Right lung (tissue), 5 donors: ENCODE results near the gene CDCA7L. TPM values are rescaled to one million over a fixed set of nuclear protein-coding genes. Genes with fewer than 3 reads are reported as not detected.
"Not testable (repeated sequence)": the region's sequence is repeated elsewhere in the genome, so short reads cannot be mapped to it uniquely, and the experiment has no call there.

Experiments
- DNase-seq, 2 donors: peaks; one replicate each; pipeline ENCODE4 v3.0.0-alpha.2; 2013
- polyA plus RNA-seq, 5 donors: library from polyadenylated mRNA; unstranded; fragments of 120-200 nt; gene quantifications; one replicate each; pipeline versions ENCODE4 v1.2.1 to v1.2.3, GENCODE V29; 2013; ENCODE audit warnings: inconsistent platforms in 1 of 5, low replicate concordance in 1 of 5; ENCODE audit not compliant: insufficient read length in 5 of 5, insufficient read depth in 1 of 5

The CDCA7L gene
- polyA plus RNA-seq, 5 donors = 41.0 to 70.0 (median 49.9) TPM

- peak; percentile 41 to 46 for DNase-seq
These were observed 864 bp downstream of the CDCA7L start for GRCh38 chr7:21944616-21945453.

- no peak for DNase-seq
These were observed 2.3 kb downstream of the CDCA7L start for GRCh38 chr7:21943436-21943835.

- no peak for DNase-seq
These were observed 2.7 kb downstream of the CDCA7L start for GRCh38 chr7:21942955-21943354.

- DNase-seq = no peak
These were observed 4.0 kb downstream of the CDCA7L start for GRCh38 chr7:21941611-21942141.

DNA sequence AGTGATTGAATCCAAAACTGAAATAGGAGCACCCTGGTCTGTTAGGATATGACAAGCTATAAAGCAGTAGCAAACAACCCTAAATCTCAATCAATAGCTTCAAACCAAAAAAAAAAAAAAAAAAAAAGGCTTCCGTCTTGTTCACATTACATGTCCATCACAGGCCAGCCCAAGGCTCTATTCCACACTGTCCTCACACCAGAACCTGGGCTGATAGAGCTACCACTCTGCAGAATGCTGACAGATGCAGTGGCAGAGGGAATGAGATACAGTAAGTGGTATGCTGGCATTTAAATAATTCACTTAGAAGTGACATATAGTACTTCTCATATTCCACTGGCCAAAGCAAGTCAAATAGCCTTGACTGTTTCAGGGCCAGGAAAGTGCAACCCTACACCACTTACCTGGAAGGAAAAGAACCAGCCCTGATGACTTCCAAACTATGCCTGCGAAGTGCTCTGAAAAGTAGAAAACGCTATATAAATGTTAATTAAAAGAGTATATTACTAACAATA is 5.8 kb downstream of the CDCA7L start:
- no peak for DNase-seq

DNA sequence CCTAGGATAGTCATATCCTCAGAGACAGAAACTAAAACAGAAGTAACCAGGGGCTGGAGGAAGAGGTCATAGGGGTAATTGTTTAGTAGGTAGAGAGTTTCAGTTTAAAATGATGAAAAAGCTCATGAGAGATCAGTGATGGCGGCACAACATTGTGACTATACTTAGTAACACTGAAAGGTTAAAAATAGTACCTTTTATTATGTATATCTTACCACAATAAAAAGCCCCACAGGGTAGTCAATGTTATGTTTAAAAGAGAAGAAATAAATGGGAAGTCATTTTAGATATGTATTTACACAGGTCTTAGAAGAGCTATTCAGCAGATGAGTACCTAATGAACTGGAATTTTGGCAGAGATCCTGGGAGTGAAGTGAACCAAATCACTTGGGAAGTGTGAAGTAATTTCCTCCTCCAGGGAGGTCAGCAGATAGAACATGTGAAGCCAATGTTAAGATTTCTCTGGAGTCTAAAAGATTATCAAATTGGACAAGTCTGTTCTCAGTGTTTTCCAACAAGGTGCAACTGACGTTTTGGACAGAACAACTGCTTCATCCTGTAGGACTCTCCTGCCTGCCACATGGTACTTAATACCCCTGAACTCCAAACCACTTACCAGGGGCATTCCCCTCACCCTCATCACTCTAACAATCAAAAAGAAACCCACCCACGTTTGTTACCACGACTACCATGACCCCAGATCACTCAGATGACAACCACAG is 6.4 kb downstream of the CDCA7L start:
- DNase-seq = peak in 1 of 2 donors; percentile 59

DNA sequence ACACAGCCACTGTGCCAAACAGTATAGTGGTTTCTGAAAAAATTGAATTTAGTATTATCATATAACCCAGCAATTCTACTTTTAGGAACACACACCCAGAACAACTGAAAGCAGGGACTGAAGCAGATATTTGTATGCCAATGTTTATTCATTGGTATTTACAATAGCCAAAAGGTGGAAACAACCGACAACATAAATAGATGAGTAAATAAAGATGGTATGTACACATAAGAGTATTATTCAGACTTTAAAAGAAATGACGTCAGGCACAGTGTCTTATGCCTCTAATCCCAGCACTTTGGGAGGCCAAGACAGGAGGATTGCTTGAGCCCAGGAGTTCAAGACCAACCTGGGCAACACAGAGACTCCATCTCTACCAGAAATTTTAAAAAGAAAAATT is 7.2 kb downstream of the CDCA7L start:
- DNase-seq = no peak

DNA sequence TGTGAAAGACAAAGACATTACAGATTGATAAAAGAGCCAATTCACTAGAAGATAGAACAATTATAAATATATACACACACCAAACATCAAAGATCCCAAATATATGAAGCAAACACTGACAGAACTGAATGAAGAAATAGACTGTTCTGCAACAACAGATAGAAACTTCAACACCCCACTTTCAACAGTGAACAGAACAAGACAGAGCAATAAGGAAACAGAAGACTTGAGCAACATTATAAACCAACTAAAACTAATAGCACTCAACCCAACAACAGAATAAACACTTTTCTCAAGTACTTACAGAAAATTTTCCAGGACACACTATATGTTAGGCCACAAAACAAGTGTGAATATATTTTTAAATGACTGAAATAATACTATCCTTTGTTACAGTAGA is 10.9 kb downstream of the CDCA7L start:
- DNase-seq = no peak

- not testable (repeated sequence) for DNase-seq
These were observed 12.4 kb downstream of the CDCA7L start for GRCh38 chr7:21933293-21933692.

DNA sequence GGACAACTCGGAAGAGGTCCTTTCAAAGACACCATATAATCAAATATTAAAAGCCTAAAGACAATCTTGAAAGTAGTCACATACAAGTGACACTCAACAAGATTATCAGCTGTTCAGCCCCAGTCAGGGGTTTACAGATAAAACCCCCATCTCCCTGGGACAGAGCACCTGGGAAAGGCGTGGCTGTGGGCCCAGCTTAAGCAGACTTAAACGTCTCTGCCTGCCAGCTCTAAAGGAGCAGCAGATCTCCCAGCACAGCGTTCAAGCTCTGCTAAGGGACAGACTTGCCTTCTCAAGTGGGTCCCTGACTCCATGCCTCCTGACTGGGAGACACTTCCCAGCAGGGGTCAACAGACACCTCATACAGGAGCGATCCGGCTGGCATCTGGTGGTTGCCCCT is 18.0 kb downstream of the CDCA7L start:
- DNase-seq = no peak

DNA sequence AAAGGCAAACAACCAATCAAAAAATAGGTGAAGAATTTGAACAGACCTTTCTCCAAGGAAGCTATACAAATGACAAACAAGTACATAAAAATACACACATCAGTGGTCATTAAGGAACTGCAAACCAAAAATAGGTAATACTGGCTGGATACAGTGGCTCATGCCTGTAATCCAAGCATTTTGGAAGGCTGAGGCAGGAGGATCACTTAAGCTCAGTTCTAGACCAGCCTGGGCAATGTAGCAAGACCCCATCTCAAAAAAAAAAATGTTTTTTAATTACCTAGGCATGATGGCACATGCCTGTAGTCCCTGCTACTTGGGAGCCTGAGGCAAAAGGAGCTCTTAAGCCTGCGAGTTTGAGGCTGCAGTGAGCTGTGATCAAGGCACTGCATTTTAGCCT is 19.3 kb downstream of the CDCA7L start:
- DNase-seq = no peak

- DNase-seq = no peak
These were observed 22.0 kb downstream of the CDCA7L start for GRCh38 chr7:21923658-21924057.

GRCh38 chr7:21922605-21923004 is 23.1 kb downstream of the CDCA7L start:
- DNase-seq = no peak

DNA sequence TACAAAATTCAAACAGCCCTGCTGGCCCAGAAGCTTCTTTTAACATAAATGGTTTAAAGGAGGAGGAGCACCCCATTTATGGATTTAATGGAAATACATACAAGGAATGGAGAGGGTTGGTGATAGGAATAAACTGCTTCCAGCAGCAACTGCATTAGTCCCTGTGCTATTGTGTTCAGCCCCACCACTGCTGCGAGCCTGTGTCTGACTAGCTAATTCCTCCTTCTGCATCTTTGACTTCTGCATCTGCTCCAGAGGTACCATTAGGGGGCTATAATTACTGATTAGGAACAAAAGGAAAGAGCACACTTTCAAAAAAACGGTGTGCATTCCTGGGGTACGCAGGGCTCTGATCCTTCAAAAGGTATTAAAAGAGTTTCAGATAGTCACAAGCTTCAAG is 24.8 kb downstream of the CDCA7L start:
- no peak for DNase-seq

DNA sequence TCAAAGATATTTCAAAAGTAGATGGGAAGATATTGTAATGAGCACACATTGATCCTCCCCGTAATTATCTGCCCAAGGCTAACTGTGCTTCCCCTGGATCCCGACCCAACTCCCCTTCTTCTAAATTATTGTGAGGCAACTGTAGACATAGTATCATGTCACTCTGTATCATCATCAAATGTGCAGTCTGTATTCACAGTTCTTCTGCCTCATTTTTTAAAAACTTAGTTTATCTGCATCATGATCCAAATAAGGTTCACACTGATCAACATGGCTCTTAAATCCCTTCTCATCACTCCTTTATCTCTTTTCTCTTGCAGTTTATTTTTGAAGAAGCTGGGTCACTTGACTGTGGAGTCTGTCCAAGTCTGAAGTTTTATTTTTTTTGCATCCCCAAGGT is 27.5 kb downstream of the CDCA7L start:
- DNase-seq = no peak

DNA sequence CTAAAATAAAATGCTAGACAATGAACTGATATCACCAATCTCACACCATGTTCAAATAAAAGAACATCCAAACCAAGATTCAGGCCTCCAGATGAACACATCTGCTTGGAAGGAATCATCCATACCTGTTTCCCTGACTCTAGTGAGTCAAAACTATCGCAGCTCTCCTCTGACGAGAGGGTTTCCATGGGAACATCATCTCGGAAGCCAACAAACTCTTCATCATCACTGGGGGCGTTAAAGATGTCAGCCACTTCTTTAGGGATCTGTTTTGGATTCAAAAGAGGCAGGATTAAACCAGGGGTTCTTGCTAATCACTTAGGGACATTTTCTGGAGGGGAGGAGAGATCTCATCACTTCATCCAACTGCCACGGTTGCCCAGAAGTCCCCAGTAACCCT is 29.1 kb downstream of the CDCA7L start:
- DNase-seq = no peak

DNA sequence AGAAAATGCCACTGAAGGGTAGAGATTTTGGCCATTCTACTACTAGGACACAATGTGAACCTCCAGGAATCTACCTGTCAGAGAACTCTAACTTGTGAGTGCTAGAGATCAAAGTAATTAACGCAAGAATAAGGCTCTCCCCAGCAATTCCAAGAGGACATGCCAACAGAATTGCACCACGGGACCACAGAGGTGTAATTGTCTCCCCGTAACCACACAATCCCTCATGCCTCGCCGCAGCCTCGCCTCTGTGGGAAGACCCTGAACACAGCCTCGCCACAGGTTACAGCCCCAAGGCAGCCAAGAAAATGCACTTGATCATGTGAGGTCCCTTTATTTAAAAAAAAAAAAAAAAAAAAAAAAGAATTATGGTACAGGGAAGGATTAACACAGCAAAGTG is 29.5 kb downstream of the CDCA7L start:
- DNase-seq = no peak

DNA sequence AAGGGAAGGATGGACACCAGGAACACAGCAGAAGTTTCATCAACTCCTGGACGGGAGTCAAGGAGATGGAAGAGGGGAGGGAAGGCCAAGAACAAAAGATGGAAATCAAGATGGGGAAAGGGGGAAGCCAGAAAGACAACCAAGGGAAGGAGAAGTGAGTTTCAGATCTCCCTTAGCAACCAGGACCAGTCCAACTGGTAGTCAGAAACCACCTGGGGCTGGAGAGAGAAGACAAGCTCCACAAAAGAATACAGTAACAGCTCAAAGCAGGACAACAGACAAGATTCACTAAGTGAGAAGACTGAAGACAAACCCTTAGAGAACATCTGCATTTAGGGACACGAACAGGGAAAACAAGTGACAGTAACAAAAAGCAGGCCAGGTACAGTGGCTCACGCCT is 30.6 kb downstream of the CDCA7L start:
- no peak for DNase-seq

DNA sequence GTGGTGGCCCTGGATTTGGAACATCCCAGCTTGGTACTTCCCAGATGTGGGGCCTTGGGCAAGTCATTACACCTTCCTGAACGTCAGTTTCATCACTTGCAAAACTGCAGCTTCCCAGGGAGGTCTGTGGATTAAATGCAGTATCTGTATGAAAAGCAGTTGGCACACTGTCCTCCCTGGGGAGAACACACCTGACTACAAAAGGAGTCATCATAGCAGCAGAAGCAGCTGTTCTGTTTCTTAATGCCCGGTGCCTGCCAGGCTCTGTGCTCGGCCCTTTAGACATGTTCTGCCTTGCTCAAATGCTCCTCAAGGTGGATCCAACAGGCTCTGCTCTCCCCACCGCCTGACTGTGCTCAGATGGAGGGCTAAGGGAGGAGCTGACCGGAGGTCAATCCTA is 31.0 kb downstream of the CDCA7L start:
- DNase-seq = no peak

GRCh38 chr7:21912931-21913780 is 32.5 kb downstream of the CDCA7L start:
- DNase-seq = no peak

DNA sequence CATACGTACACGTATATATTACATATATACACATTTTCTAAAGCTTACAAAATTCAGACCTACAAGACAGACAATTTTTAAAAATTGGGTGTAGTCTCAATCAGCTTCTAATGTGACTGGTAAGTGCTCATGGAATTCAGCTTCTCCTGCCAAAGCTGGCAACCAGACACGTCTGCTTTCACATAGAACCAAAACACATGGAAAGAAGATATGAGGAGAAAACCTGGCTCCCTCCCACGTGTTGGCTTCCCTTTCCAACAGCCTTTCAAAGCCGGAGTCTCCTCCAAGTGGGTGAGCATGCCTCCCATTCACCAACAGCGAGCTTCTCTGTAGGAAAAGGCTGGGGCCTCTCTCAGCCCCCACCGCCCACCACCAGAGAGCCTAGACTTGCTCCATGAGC is 33.4 kb downstream of the CDCA7L start:
- DNase-seq = no peak

DNA sequence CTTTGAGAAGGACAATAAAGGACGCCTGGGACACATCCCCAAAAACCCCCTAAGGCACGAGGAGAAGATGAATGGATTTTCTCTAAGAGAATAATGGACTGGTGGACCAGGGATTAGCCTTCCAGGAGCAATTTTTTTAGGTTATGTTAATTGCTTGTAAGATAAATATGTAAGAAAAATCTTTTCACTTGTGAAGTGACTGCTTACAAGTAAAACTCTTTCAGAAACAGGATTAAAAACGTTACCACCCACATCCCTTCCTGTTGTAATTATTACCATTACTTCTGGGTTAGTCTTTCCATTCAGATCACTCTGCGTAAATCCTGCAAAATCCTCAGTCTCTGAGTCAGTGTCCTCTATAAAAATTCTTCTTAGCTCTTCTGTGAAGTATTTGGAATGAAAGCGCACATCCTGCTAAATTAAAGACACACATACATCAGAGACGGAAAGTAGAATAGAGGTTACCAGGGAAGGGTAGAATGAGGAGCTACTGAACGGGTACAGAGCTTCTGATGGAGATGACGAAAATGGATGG is 34.3 kb downstream of the CDCA7L start:
- DNase-seq = no peak
